NCI-H226 (cell line): ENCODE measurements around the gene ADNP.
"Not testable (repeated sequence)": the region's sequence is repeated elsewhere in the genome, so short reads cannot be mapped to it uniquely, and the experiment has no call there.

Source experiments
- DNase-seq: peaks from one replicate; pipeline ENCODE4 v3.0.0-alpha.2; 2015

ADNP gene

GRCh38 chr20:50898475-50898874 is 32.8 kb downstream of the ADNP start:
- DNase-seq = no peak

GRCh38 chr20:50895111-50895830 is 36.0 kb downstream of the ADNP start:
- DNase-seq = no peak

- DNase-seq = no peak
Measured at GRCh38 chr20:50893620-50894019, 37.6 kb downstream of the ADNP start.

GRCh38 chr20:50892394-50892793 is 38.8 kb downstream of the ADNP start:
- no peak for DNase-seq

GRCh38 chr20:50891138-50891537 is 40.1 kb downstream of the ADNP start:
- DNase-seq = no peak

- DNase-seq = no peak
Measured at GRCh38 chr20:50887576-50887975, 43.7 kb downstream of the ADNP start.

GRCh38 chr20:50886184-50886790 is 45.0 kb downstream of the ADNP start:
- no peak for DNase-seq

GRCh38 chr20:50885781-50886180 is 45.5 kb downstream of the ADNP start:
- no peak for DNase-seq

- no peak for DNase-seq
Measured at GRCh38 chr20:50885068-50885467, 46.2 kb downstream of the ADNP start.

- no peak for DNase-seq
Measured at GRCh38 chr20:50883856-50884255, 47.4 kb downstream of the ADNP start.

- DNase-seq = not testable (repeated sequence)
Measured at GRCh38 chr20:50881759-50882424, 49.3 kb downstream of the ADNP start.

- DNase-seq = no peak
Measured at GRCh38 chr20:50879649-50880550, 51.3 kb downstream of the ADNP start.

GRCh38 chr20:50877232-50877743 is 53.9 kb downstream of the ADNP start:
- no peak for DNase-seq

- no peak for DNase-seq
Measured at GRCh38 chr20:50876816-50877215, 54.4 kb downstream of the ADNP start.

GRCh38 chr20:50876063-50876685 is 55.1 kb downstream of the ADNP start:
- no peak for DNase-seq

GRCh38 chr20:50874758-50875665 is 56.2 kb downstream of the ADNP start:
- DNase-seq = no peak

- no peak for DNase-seq
Measured at GRCh38 chr20:50874111-50874757, 57.0 kb downstream of the ADNP start.

GRCh38 chr20:50873585-50873984 is 57.7 kb downstream of the ADNP start:
- no peak for DNase-seq

GRCh38 chr20:50872560-50873425 is 58.4 kb downstream of the ADNP start:
- DNase-seq = no peak
